ENCODE results near the gene GPR137. TPM values are rescaled to one million over a fixed set of nuclear protein-coding genes. Genes with fewer than 3 reads are reported as not detected.

Gene GPR137
- total RNA-seq, 3 donors from 2014 or later (not counting 1 experiment from before 2014, with no cell fraction given), result 29.1 to 61.3 (median 34.4) TPM

- Mint-ChIP-seq H3K27ac (peak overlapping the region in 1 of 2 donors; percentile 86), H3K4me1 (peaks cover 10 to 24% of the 10 kb centered on the region in 2 donors), H3K9me3 (no peaks in the 10 kb centered on the region), H3K4me3 (peak overlapping the region; percentile 69), H3K36me3 (no peaks in the 10 kb centered on the region), H3K27me3 (ENCODE audit: low read depth in 2 of 2) (peaks cover 43 to 54% of the 10 kb centered on the region in 2 donors)
- intact Hi-C loops (cut with micrococcal nuclease), result no loop called here
- no peak for DNase-seq
- H3K4me1 ChIP-seq (ENCODE audit: control insufficient read depth, insufficient read depth, low read length), result peaks cover 32% of the 10 kb centered on the region
- H3K4me3 ChIP-seq (ENCODE audit: low read length), result no peak overlapping the region
- ATAC-seq, result no peak
- WGBS (ENCODE audit: insufficient coverage), result 2% methylated on average over 58 of the region's 60 CpGs
- no peaks in the 10 kb centered on the region for H3K36me3 ChIP-seq (ENCODE audit: control insufficient read depth, insufficient read depth, low read length)
- H3K9me3 ChIP-seq (ENCODE audit: control insufficient read depth, insufficient read depth, low read length), result no peaks in the 10 kb centered on the region
- TF ChIP-seq CTCF (IDR thresholded peaks at IDR 0.05), result no peak
- no peak overlapping the region for H3K27ac ChIP-seq (ENCODE audit: low read length)
- peaks cover 53% of the 10 kb centered on the region for H3K27me3 ChIP-seq (ENCODE audit: control insufficient read depth, insufficient read depth, low read length)
These were observed 13.6 kb downstream of the GPR137 start for GRCh38 chr11:64298966-64299846.

- no peak for ATAC-seq
- Histone ChIP-seq H3K36me3 (ENCODE audit: control insufficient read depth, insufficient read depth, low read length) (no peaks in the 10 kb centered on the region), H3K4me1 (ENCODE audit: control insufficient read depth, insufficient read depth, low read length) (peaks cover 38% of the 10 kb centered on the region), H3K4me3 (ENCODE audit: low read length) (no peak within 1 kb of the TSS), H3K27me3 (ENCODE audit: control insufficient read depth, insufficient read depth, low read length) (peaks cover 52% of the 10 kb centered on the region), H3K9me3 (ENCODE audit: control insufficient read depth, insufficient read depth, low read length) (no peaks in the 10 kb centered on the region), H3K27ac (ENCODE audit: low read length) (no peak within 1 kb of the TSS)
- DNase-seq, result peak in 1 of 2 donors; percentile 57
- H3K27me3 Mint-ChIP-seq (ENCODE audit: low read depth in 2 of 2), result peaks cover 35 to 49% of the 10 kb centered on the region in 2 donors
- H3K27ac Mint-ChIP-seq, result peak within 1 kb of the TSS; percentile 68 to 86
- H3K36me3 Mint-ChIP-seq, result no peaks in the 10 kb centered on the region
- no peak for TF ChIP-seq CTCF (IDR thresholded peaks at IDR 0.05)
- peaks cover 14 to 28% of the 10 kb centered on the region in 2 donors for H3K4me1 Mint-ChIP-seq
- intact Hi-C loops (cut with micrococcal nuclease), result loop anchor here (5.0 kb wide), 1 partner anchor 113 kb away; the partner anchor contains the start of gene STIP1
- peak within 1 kb of the TSS; percentile 74 for H3K4me3 Mint-ChIP-seq
- no peaks in the 10 kb centered on the region for H3K9me3 Mint-ChIP-seq
- 4% methylated on average over 54 of the region's 54 CpGs for WGBS (ENCODE audit: insufficient coverage)
These were observed 14.4 kb downstream of the GPR137 start, which contains the start of gene CATSPERZ for GRCh38 chr11:64299847-64300648. Gene CATSPERZ, plus strand, starts transcription at chr11:64300358. Its CDS starts 53 bp downstream, at chr11:64300411.

GRCh38 chr11:64303109-64304031, 17.7 kb downstream of the GPR137 start:
- intact Hi-C loops (cut with micrococcal nuclease), result loop anchor here (1.0 to 5.0 kb wide), 5 partner anchors 18 to 116 kb away; partner anchors contain the start of genes GPR137, RPS6KA4 and STIP1
- no peak overlapping the region for H3K4me3 ChIP-seq (ENCODE audit: low read length)
- Mint-ChIP-seq H3K9me3 (no peaks in the 10 kb centered on the region), H3K4me1 (peaks cover 21 to 37% of the 10 kb centered on the region in 2 donors), H3K4me3 (no peak overlapping the region), H3K27ac (peak overlapping the region; percentile 91 to 97), H3K27me3 (ENCODE audit: low read depth in 2 of 2) (peaks cover 6 to 20% of the 10 kb centered on the region in 2 donors), H3K36me3 (no peaks in the 10 kb centered on the region)
- ATAC-seq (no peak), DNase-seq (no peak)
- WGBS (ENCODE audit: insufficient coverage), result 93% methylated on average over 12 of the region's 13 CpGs
- TF ChIP-seq CTCF (IDR thresholded peaks at IDR 0.05), result no peak
- no peaks in the 10 kb centered on the region for H3K9me3 ChIP-seq (ENCODE audit: control insufficient read depth, insufficient read depth, low read length)
- peaks cover 56% of the 10 kb centered on the region for H3K4me1 ChIP-seq (ENCODE audit: control insufficient read depth, insufficient read depth, low read length)
- peak overlapping the region; percentile 88 for H3K27ac ChIP-seq (ENCODE audit: low read length)
- H3K27me3 ChIP-seq (ENCODE audit: control insufficient read depth, insufficient read depth, low read length), result peaks cover 23% of the 10 kb centered on the region
- H3K36me3 ChIP-seq (ENCODE audit: control insufficient read depth, insufficient read depth, low read length), result no peaks in the 10 kb centered on the region

Measured in natural killer cell (primary cell).